Activated CD8-positive, alpha-beta T cell treated with anti-CD3 and anti-CD28 coated beads for 36 hours (primary cell): ENCODE results near the gene CARD18. TPM values are rescaled to one million over a fixed set of nuclear protein-coding genes. Genes with fewer than 3 reads are reported as not detected.

Experiments used
- ATAC-seq: fragments of 200-7000 bp; cut with Tn5 transposase; one replicate; pipeline ENCODE4 v1.10.0; 2021; ENCODE audit warnings: mild to moderate bottlenecking, moderate library complexity
- CTCF ChIA-PET: fragments of 350-600 bp; sonication (Branson Sonifier 250); formaldehyde crosslinking; loops from one replicate; lab custom pipeline; 2021; ENCODE audit warnings: antibody characterized with exemption; lab: Charles Lee
- POLR2A ChIA-PET: fragments of 350-600 bp; sonication (Branson Sonifier 250); formaldehyde crosslinking; loops from one replicate; lab custom pipeline; 2021; ENCODE audit warnings: antibody characterized with exemption; lab: Charles Lee
- DNase-seq: peaks from one replicate; pipeline ENCODE4 v3.0.0-alpha.2; 2020
- H3K27ac Mint-ChIP-seq: one replicate; pipeline ENCODE4 v1.8.0; 2021; ENCODE audit warnings: mild to moderate bottlenecking, mixed read lengths
- H3K27me3 Mint-ChIP-seq: one replicate; pipeline ENCODE4 v1.8.0; 2021; ENCODE audit warnings: mixed read lengths
- H3K36me3 Mint-ChIP-seq: one replicate; pipeline ENCODE4 v1.8.0; 2021; ENCODE audit warnings: low read depth, mixed read lengths
- H3K4me1 Mint-ChIP-seq: one replicate; pipeline ENCODE4 v1.8.0; 2021; ENCODE audit warnings: low read depth, mixed read lengths
- H3K4me3 Mint-ChIP-seq: one replicate; pipeline ENCODE4 v1.8.0; 2021; ENCODE audit warnings: mild to moderate bottlenecking, moderate library complexity, mixed read lengths
- H3K9me3 Mint-ChIP-seq: one replicate; pipeline ENCODE4 v1.8.0; 2021; ENCODE audit warnings: mixed read lengths
- intact Hi-C: fragments of 100-400 bp; cut with micrococcal nuclease; formaldehyde crosslinking; loops from one replicate; pipeline ENCODE4 v1.10.0; 2022
- total RNA-seq, 2 experiments: library from RNA; stranded (reverse); gene quantifications; one replicate each; pipeline ENCODE4 v1.2.3, GENCODE V29; 2021
- TF ChIP-seq, protein P1 (sequence below): fragments of 200-600 bp; IDR thresholded peaks from one replicate; pipeline ENCODE4 v1.8.0; 2022; ENCODE audit warnings: antibody characterized with exemption, mild to moderate bottlenecking

Gene CARD18
- total RNA-seq, 2 experiments from 2014 or later = not detected

DNA sequence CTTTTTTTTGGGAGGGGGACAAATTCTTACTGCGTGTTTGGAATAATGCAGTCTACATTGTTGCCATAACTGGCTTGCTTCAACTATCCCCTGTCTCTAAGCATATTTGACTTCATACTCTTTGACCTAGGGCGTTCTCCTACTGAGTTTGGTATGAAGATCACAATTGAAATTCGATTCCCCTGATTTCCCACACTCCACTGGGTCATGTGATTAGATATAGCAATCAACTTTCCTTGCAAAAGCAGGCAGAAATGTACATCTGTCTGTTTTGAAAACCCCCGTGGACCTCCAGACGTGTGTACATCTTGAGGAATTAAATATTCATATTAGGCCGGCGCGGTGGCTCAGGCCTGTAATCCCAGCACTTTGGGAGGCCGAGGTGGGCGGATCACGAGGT is 13.8 kb upstream of the CARD18 start:
- Mint-ChIP-seq H3K4me1 (no peaks in the 10 kb centered on the region), H3K36me3 (no peaks in the 10 kb centered on the region), H3K27ac (no peak overlapping the region), H3K27me3 (peaks cover 3% of the 10 kb centered on the region), H3K9me3 (no peaks in the 10 kb centered on the region), H3K4me3 (no peak overlapping the region)
- no peak for ATAC-seq
- TF ChIP-seq, protein P1, sequence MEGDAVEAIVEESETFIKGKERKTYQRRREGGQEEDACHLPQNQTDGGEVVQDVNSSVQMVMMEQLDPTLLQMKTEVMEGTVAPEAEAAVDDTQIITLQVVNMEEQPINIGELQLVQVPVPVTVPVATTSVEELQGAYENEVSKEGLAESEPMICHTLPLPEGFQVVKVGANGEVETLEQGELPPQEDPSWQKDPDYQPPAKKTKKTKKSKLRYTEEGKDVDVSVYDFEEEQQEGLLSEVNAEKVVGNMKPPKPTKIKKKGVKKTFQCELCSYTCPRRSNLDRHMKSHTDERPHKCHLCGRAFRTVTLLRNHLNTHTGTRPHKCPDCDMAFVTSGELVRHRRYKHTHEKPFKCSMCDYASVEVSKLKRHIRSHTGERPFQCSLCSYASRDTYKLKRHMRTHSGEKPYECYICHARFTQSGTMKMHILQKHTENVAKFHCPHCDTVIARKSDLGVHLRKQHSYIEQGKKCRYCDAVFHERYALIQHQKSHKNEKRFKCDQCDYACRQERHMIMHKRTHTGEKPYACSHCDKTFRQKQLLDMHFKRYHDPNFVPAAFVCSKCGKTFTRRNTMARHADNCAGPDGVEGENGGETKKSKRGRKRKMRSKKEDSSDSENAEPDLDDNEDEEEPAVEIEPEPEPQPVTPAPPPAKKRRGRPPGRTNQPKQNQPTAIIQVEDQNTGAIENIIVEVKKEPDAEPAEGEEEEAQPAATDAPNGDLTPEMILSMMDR = no peak
- CTCF ChIA-PET = no interaction called here
- DNase-seq = no peak
- intact Hi-C loops = no loop called here
- POLR2A ChIA-PET = no interaction called here

- Mint-ChIP-seq H3K9me3 (no peaks in the 10 kb centered on the region), H3K27me3 (peaks cover 3% of the 10 kb centered on the region), H3K36me3 (no peaks in the 10 kb centered on the region), H3K27ac (no peak overlapping the region), H3K4me3 (no peak overlapping the region), H3K4me1 (no peaks in the 10 kb centered on the region)
- intact Hi-C loops = no loop called here
- TF ChIP-seq, protein P1 = no peak
- ChIA-PET POLR2A (no interaction called here), CTCF (no interaction called here)
- DNase-seq (no peak), ATAC-seq (no peak)
These were observed 13.0 kb upstream of the CARD18 start for GRCh38 chr11:105152560-105152959.

DNA sequence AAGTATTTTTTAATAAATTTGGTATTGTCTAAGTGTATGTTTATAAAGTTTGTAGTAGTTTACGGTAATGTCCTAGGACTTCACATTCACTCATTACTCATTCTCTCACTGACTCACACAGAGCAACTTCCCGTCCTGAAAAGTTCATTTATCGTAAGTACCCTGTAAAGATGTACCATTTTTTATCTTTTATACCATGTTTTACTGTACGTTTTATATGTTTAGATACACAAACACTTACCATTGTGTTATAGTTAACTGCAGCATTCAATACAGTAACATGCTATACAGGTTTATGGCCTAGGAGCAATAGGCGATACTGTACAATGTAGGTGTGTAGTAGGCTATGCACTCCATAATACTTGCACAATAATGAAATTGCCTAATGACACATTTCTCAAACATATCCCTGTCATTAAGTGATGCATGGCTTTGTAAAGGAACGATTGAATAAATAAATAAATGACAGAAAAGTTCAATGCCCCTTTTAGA is 12.5 kb upstream of the CARD18 start:
- Mint-ChIP-seq H3K27me3 (peaks cover 3% of the 10 kb centered on the region), H3K36me3 (no peaks in the 10 kb centered on the region), H3K4me3 (no peak overlapping the region), H3K9me3 (no peaks in the 10 kb centered on the region), H3K4me1 (no peaks in the 10 kb centered on the region), H3K27ac (no peak overlapping the region)
- no peak for ATAC-seq
- no peak for DNase-seq
- TF ChIP-seq, protein P1 = no peak
- CTCF ChIA-PET = no interaction called here
- POLR2A ChIA-PET = no interaction called here
- intact Hi-C loops = no loop called here

- ATAC-seq (no peak), DNase-seq (no peak)
- ChIA-PET CTCF (no interaction called here), POLR2A (no interaction called here)
- intact Hi-C loops = no loop called here
- Mint-ChIP-seq H3K9me3 (no peaks in the 10 kb centered on the region), H3K27me3 (peaks cover 7% of the 10 kb centered on the region), H3K4me1 (no peaks in the 10 kb centered on the region), H3K27ac (no peak overlapping the region), H3K4me3 (no peak overlapping the region), H3K36me3 (no peaks in the 10 kb centered on the region)
- TF ChIP-seq, protein P1 = no peak
These were observed 9.9 kb upstream of the CARD18 start for GRCh38 chr11:105149477-105149876.

- Mint-ChIP-seq H3K9me3 (no peaks in the 10 kb centered on the region), H3K4me3 (no peak overlapping the region), H3K27me3 (peaks cover 4% of the 10 kb centered on the region), H3K4me1 (no peaks in the 10 kb centered on the region), H3K27ac (no peak overlapping the region), H3K36me3 (no peaks in the 10 kb centered on the region)
- intact Hi-C loops = no loop called here
- ChIA-PET CTCF (no interaction called here), POLR2A (no interaction called here)
- TF ChIP-seq, protein P1 = no peak
- ATAC-seq (no peak), DNase-seq (no peak)
These were observed 8.7 kb upstream of the CARD18 start for GRCh38 chr11:105148241-105148640.
